NT2/D1 (cell line): ENCODE data around the gene SLC28A1.

Experiments
- SUZ12 ChIP-seq: IDR thresholded peaks from 2 replicates; pipeline ENCODE4 v1.6.1; 2011; ENCODE audit not compliant: insufficient read length, insufficient read depth; ENCODE audit errors: extremely low read depth
- YY1 ChIP-seq: IDR thresholded peaks from 2 replicates; pipeline ENCODE4 v1.6.1; 2011; ENCODE audit not compliant: insufficient read length, insufficient read depth

DNA sequence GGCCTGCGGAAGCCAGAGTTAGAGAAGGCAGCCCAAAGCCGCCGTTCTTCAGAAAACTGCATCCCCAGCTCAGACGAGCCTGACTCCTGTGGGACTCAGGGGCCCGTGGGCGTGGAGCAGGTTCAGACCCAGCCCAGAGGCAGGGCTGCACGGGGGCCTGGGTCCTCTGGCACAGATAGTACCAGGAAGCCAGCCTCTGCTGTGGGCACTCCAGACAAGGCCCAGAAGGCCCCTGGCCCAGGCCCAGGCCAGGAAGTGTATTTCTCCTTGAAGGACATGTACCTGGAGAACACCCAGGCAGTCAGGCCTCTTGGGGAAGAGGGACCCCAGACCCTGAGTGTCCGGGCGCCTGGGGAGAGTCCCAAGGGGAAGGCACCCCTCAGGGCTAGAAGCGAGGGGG, 44.2 kb upstream of the SLC28A1 start:
- no peak for TF ChIP-seq YY1
- no peak for TF ChIP-seq SUZ12
